COLO668 (cell line): ENCODE results near the gene DNER.

ENCODE experiments used
- DNase-seq: peaks from one replicate; lab custom pipeline; 2025; ENCODE audit not compliant: unreplicated experiment; lab: John Stamatoyannopoulos, UW

The DNER gene

GRCh38 chr2:229446350-229446749 is 268.0 kb downstream of the DNER start:
- no peak for DNase-seq

- no peak for DNase-seq
These were observed 268.7 kb downstream of the DNER start for GRCh38 chr2:229445501-229446211.

GRCh38 chr2:229445019-229445418 is 269.3 kb downstream of the DNER start:
- DNase-seq, result no peak

GRCh38 chr2:229443546-229444268 is 270.6 kb downstream of the DNER start:
- DNase-seq, result no peak

- DNase-seq, result no peak
These were observed 271.2 kb downstream of the DNER start for GRCh38 chr2:229443141-229443540.

GRCh38 chr2:229438430-229439159 is 275.8 kb downstream of the DNER start:
- DNase-seq, result no peak

GRCh38 chr2:229437467-229437866 is 276.9 kb downstream of the DNER start:
- DNase-seq, result no peak

GRCh38 chr2:229434187-229434586 is 280.2 kb downstream of the DNER start:
- no peak for DNase-seq

GRCh38 chr2:229433351-229433750 is 281.0 kb downstream of the DNER start:
- no peak for DNase-seq

- no peak for DNase-seq
These were observed 282.9 kb downstream of the DNER start for GRCh38 chr2:229431327-229431954.

GRCh38 chr2:229429589-229429988 is 284.8 kb downstream of the DNER start:
- DNase-seq, result no peak

GRCh38 chr2:229426464-229426863 is 287.9 kb downstream of the DNER start:
- no peak for DNase-seq

- no peak for DNase-seq
These were observed 288.8 kb downstream of the DNER start for GRCh38 chr2:229425598-229425997.

GRCh38 chr2:229422063-229422462 is 292.3 kb downstream of the DNER start:
- no peak for DNase-seq

GRCh38 chr2:229419158-229419557 is 295.2 kb downstream of the DNER start:
- DNase-seq, result no peak

- peak; percentile 83 for DNase-seq
These were observed 296.4 kb downstream of the DNER start for GRCh38 chr2:229417916-229418315.

- no peak for DNase-seq
These were observed 297.2 kb downstream of the DNER start for GRCh38 chr2:229417176-229417575.

- DNase-seq, result no peak
These were observed 298.1 kb downstream of the DNER start for GRCh38 chr2:229416116-229416694.

- DNase-seq, result no peak
These were observed 299.7 kb downstream of the DNER start for GRCh38 chr2:229414631-229415030.

GRCh38 chr2:229412686-229413085 is 301.7 kb downstream of the DNER start:
- DNase-seq, result no peak

- no peak for DNase-seq
These were observed 303.4 kb downstream of the DNER start for GRCh38 chr2:229410946-229411345.
